WERI-Rb-1 (cell line): Measurements from ENCODE around the gene CACNA1D.

Experiments
- DNase-seq: peaks from one replicate; pipeline ENCODE4 v3.0.0-alpha.2; 2020
- H3K27ac ChIP-seq: fragments of 250-450 bp; sonication (Bioruptor Pico); 2 replicates; pipeline ENCODE4 v1.5.1; 2020; ENCODE audit warnings: mild to moderate bottlenecking, moderate library complexity
- H3K27me3 ChIP-seq: fragments of 250-450 bp; sonication (Bioruptor Pico); 2 replicates; pipeline ENCODE4 v1.5.1; 2021; ENCODE audit warnings: mild to moderate bottlenecking, low read depth, moderate library complexity; ENCODE audit not compliant: insufficient read depth, severe bottlenecking
- H3K36me3 ChIP-seq: fragments of 250-450 bp; sonication (Bioruptor Pico); 2 replicates; pipeline ENCODE4 v1.5.1; 2020; ENCODE audit warnings: mild to moderate bottlenecking, moderate library complexity
- H3K4me3 ChIP-seq: 2 replicates; pipeline ENCODE4 v1.5.1; 2011; ENCODE audit warnings: low read depth, mild to moderate bottlenecking, control low read depth, low read length
- H3K9me3 ChIP-seq: fragments of 250-450 bp; sonication (Bioruptor Pico); 2 replicates; pipeline ENCODE4 v1.5.1; 2021; ENCODE audit warnings: mild to moderate bottlenecking, moderate library complexity; ENCODE audit not compliant: severe bottlenecking
- CTCF ChIP-seq: IDR thresholded peaks from 2 replicates; pipeline ENCODE4 v1.5.1; 2011; ENCODE audit warnings: low read depth, mild to moderate bottlenecking, control low read depth, inconsistent platforms, low read length

CACNA1D gene

DNA sequence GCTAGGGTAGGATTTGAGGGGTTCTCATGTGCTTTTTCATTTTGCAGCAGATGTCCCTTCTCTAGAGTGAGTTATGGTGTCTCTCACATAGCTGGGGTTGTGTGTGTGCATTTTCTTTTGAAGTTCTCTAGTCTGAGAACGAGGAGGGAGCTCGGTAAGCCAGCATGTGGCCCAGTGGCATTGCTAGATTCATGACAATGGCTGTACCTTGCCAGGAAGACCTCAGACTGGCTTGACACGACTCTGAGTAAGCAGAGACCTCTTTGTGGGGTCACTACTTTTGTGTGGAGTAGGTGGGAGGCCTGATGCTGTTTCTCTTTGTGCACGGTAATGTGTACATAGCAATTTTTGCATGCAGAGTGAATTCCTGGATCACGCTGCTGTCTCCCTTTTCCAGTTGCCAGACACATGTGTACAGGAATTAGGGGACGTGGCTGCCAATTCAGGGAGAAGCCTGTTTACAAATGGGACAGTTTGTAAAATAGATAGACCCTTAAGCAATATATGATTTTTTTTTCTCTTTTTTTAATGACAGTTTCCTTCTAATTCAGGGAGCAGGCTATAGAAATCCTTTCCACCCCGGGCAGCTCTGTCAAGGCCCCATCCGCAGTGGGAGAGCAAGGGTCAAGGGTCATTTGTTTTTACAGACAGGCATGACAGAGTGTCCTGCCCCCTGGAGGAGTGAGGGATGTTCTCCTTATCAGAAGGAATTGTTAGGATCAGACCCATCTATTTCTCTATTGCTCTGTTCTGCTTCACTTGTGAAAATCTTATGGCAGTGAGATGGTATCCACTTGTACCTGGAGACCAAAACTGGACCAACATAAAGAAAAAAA is 4.6 kb downstream of the CACNA1D start:
- Histone ChIP-seq H3K27ac (no peak overlapping the region), H3K36me3 (no peaks in the 10 kb centered on the region), H3K9me3 (no peaks in the 10 kb centered on the region), H3K4me3 (no peak overlapping the region), H3K27me3 (peaks cover 9% of the 10 kb centered on the region)
- TF ChIP-seq CTCF = no peak
- DNase-seq = no peak

DNA sequence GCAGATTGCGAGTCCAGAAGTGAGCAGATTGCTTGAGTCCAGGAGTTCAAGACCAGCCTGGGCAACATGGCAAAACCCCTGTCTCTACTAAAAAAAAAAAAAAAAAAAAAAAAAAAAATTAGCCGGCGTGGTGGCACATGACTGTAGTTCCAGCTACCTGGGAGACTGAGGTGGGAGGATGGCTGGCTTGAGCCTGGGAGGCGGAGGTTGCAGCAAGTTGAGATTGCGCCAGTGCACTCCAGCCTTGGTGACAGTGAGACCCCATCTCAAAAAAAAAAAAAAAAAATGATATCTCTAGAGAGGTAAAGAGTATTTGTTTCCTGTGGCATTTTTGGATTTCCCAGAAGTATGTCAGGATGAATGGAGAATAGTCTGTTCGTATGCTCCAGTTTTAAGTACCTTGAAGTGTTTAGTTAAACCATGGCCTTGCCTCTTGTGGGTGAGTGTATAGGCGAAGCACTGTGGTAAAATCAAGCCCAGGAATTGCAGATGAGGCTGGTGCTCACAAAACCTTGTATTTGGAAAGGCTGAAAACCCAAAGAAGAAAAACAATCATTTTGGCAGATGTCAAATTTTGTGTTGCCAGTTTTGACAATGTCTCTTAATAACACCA is 5.9 kb downstream of the CACNA1D start:
- Histone ChIP-seq H3K9me3 (no peaks in the 10 kb centered on the region), H3K4me3 (no peak overlapping the region), H3K27me3 (peaks cover 6% of the 10 kb centered on the region), H3K36me3 (no peaks in the 10 kb centered on the region), H3K27ac (no peak overlapping the region)
- no peak for DNase-seq
- TF ChIP-seq CTCF = no peak

DNA sequence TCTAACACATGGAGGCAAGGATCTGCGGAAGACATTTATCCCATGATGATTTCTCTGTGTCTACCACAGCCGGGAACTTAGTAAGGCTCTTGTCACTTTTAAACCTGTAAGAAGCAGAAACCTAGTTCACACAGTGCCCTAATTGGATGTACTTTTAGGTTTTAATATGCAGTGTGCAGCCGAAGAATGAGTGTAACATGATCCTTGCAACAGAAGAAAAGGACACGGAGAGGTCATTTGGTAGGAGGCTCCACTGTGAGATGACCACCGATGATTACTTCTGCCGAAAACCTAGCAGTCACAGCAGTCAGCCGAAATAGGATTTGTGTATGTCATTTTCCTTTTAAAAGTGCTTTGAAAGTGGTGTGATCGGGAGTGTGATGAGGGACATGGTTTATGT is 6.8 kb downstream of the CACNA1D start:
- no peak for TF ChIP-seq CTCF
- H3K9me3 ChIP-seq = no peaks in the 10 kb centered on the region
- H3K27me3 ChIP-seq = no peaks in the 10 kb centered on the region

GRCh38 chr3:53502737-53503136 is 8.3 kb downstream of the CACNA1D start:
- DNase-seq = no peak
- H3K27ac ChIP-seq = no peak overlapping the region
- TF ChIP-seq CTCF = no peak
- H3K36me3 ChIP-seq = no peaks in the 10 kb centered on the region
- H3K27me3 ChIP-seq = no peaks in the 10 kb centered on the region
- H3K4me3 ChIP-seq = no peak overlapping the region
- no peaks in the 10 kb centered on the region for H3K9me3 ChIP-seq

More for the DNA sequence above, 6.8 kb downstream of the CACNA1D start:
- Histone ChIP-seq H3K36me3 (no peaks in the 10 kb centered on the region), H3K27ac (no peak overlapping the region), H3K4me3 (no peak overlapping the region)
- DNase-seq = no peak

- no peaks in the 10 kb centered on the region for H3K9me3 ChIP-seq
- no peak for DNase-seq
- TF ChIP-seq CTCF = no peak
- no peaks in the 10 kb centered on the region for H3K27me3 ChIP-seq
- no peaks in the 10 kb centered on the region for H3K36me3 ChIP-seq
- no peak overlapping the region for H3K27ac ChIP-seq
- H3K4me3 ChIP-seq = no peak overlapping the region
Measured at GRCh38 chr3:53503195-53503594, 8.8 kb downstream of the CACNA1D start.
